ENCODE measurements around the gene C10orf95.

Gene C10orf95

DNA sequence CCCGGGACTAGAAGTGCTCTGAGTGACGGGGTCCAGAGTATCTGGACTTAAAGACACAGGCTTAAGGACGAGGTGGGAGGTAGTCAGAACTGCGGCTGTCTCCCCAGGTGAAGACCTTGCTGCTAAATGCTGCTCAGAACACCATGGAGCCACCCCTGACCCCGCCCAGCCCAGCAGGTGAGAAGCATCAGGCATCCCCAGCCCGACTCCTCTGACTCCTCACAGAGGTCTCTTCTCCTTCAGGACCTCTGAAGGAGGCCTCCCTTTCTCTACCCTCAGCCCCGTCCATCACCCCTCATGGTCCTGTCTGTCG lies 50.0 kb downstream of the C10orf95 start:
- DNase-seq (ENCODE audit: low read depth), result no peak

DNA sequence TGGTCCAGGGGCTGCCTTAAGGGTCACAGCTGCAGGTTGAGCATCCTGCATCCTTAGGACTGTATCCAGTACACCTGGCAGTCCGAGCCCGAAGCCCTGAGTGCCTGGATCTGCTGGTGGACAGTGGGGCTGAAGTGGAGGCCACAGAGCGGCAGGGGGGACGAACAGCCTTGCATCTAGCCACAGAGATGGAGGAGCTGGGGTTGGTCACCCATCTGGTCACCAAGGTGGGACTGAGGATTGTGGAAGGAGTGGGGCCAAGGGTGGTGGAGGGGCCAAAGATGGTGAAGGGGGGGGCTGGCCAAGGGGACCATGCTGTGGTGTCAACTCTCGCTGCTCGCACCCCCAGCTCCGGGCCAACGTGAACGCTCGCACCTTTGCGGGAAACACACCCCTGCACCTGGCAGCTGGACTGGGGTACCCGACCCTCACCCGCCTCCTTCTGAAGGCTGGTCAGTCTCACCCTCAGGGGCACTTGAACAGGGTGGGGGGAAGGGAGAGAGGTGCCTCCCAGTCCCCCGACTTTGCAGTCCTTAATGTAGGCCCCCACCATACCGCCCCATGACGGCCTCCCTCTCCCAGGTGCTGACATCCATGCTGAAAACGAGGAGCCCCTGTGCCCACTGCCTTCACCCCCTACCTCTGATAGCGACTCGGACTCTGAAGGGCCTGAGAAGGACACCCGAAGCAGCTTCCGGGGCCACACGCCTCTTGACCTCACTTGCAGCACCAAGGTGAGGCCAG lies 50.6 kb downstream of the C10orf95 start:
- DNase-seq (ENCODE audit: low read depth), result no peak

- DNase-seq (ENCODE audit: low read depth), result no peak
These were observed 51.3 kb downstream of the C10orf95 start for GRCh38 chr10:102400076-102400475.
